T-cell (primary cell): ENCODE data around the gene PNPLA1. TPM values are rescaled to one million over a fixed set of nuclear protein-coding genes. Genes with fewer than 3 reads are reported as not detected.

Experiments
- ATAC-seq, 4 experiments: fragments of 200-7000 bp in 3 of 4; fragments of 150-1000 bp in 1 of 4; cut with Tn5 transposase; replicated peaks in 1 of 4; 1 replicate in 3 of 4; 2 replicates in 1 of 4; pipeline ENCODE4 v1.10.0; 2021; ENCODE audit warnings: moderate library complexity in 3 of 4, mild to moderate bottlenecking in 2 of 4, moderate number of reproducible peaks in 1 of 4
- CTCF ChIA-PET, 2 donors: fragments of 300-600 bp; sonication (Branson Sonifier 250); formaldehyde crosslinking; loops; one replicate each; lab custom pipeline; 2022; ENCODE audit warnings: antibody characterized with exemption in 2 of 2; lab: Charles Lee
- POLR2A ChIA-PET, 2 donors: fragments of 300-600 bp; sonication (Branson Sonifier 250); formaldehyde crosslinking; loops; one replicate each; lab custom pipeline; 2022; ENCODE audit warnings: antibody characterized with exemption in 2 of 2; lab: Charles Lee
- DNase-seq, 35 experiments: peaks; one replicate each; pipeline versions ENCODE4 v3.0.0 to v3.0.0-alpha.2; 2013 to 2023
- H3K27ac ChIP-seq: one replicate; pipeline ENCODE4 v1.5.1; 2013; ENCODE audit warnings: low read length
- H3K27me3 ChIP-seq, 2 experiments: replicated peaks in 1 of 2; 1 replicate in 1 of 2; 2 replicates in 1 of 2; pipeline versions ENCODE4 v1.6.1 to v1.7.0; 2013; ENCODE audit warnings: low read length in 1 of 2, mixed read lengths in 1 of 2; ENCODE audit not compliant: control insufficient read depth in 2 of 2, insufficient read depth in 2 of 2; ENCODE audit errors: extremely low read depth in 1 of 2
- H3K36me3 ChIP-seq, 2 donors: 1 replicate in 1 of 2; 2 replicates in 1 of 2; pipeline versions ENCODE4 v1.6.1 to v1.7.0; 2013; ENCODE audit warnings: low read length in 1 of 2; ENCODE audit not compliant: control insufficient read depth in 2 of 2, insufficient read depth in 1 of 2; ENCODE audit errors: extremely low read depth in 1 of 2
- H3K4me1 ChIP-seq, 2 experiments: 1 replicate in 1 of 2; 2 replicates in 1 of 2; pipeline versions ENCODE4 v1.6.1 to v1.7.0; 2013; ENCODE audit warnings: low read length in 2 of 2, mixed read lengths in 1 of 2; ENCODE audit not compliant: insufficient read depth in 2 of 2, control insufficient read depth in 1 of 2; ENCODE audit errors: extremely low read depth in 1 of 2
- H3K4me3 ChIP-seq, 2 donors: 1 replicate in 1 of 2; 2 replicates in 1 of 2; pipeline versions ENCODE4 v1.5.1 to v1.7.0; 2013; ENCODE audit warnings: mild to moderate bottlenecking in 2 of 2, low read length in 1 of 2, moderate library complexity in 1 of 2; ENCODE audit not compliant: control insufficient read depth in 1 of 2; ENCODE audit errors: extremely low read depth in 1 of 2
- H3K9me3 ChIP-seq: 2 replicates; pipeline ENCODE4 v1.7.0; 2013
- H3K27ac Mint-ChIP-seq, 2 donors: one replicate each; pipeline ENCODE4 v1.8.0; 2020 to 2021; ENCODE audit warnings: mild to moderate bottlenecking in 2 of 2, mixed read lengths in 2 of 2
- H3K27me3 Mint-ChIP-seq, 2 donors: one replicate each; pipeline ENCODE4 v1.8.0; 2021 to 2022; ENCODE audit warnings: mixed read lengths in 2 of 2
- H3K36me3 Mint-ChIP-seq: one replicate; pipeline ENCODE4 v1.8.0; 2021; ENCODE audit warnings: mixed read lengths
- H3K4me1 Mint-ChIP-seq, 3 donors: one replicate each; pipeline ENCODE4 v1.8.0; 2020 to 2022; ENCODE audit warnings: mixed read lengths in 3 of 3, mild to moderate bottlenecking in 1 of 3
- H3K4me3 Mint-ChIP-seq, 3 donors: one replicate each; pipeline ENCODE4 v1.8.0; 2020 to 2022; ENCODE audit warnings: mild to moderate bottlenecking in 3 of 3, mixed read lengths in 3 of 3, moderate library complexity in 3 of 3
- H3K9me3 Mint-ChIP-seq, 3 donors: one replicate each; pipeline ENCODE4 v1.8.0; 2020 to 2022; ENCODE audit warnings: mixed read lengths in 3 of 3
- WGBS: methylation state at CpG from one replicate; pipeline ENCODE4 v1.1.5; 2013; ENCODE audit warnings: missing lambda C conversion rate; ENCODE audit not compliant: insufficient coverage; 5-methylcytosine and 5-hydroxymethylcytosine counted together
- total RNA-seq, 35 experiments: library from RNA in 6 of 35; stranded (reverse) in 6 of 35; fragments of 120-200 nt in 1 of 35; gene quantifications; one replicate each; pipeline versions ENCODE4 v1.2.1 to v1.2.4 and lab custom pipeline; 2013 to 2026

The PNPLA1 gene
- total RNA-seq, 5 donors from 2014 or later (not counting 1 experiment from before 2014, with no cell fraction given): 0.20 to 0.22 TPM; not detected in 3

DNA sequence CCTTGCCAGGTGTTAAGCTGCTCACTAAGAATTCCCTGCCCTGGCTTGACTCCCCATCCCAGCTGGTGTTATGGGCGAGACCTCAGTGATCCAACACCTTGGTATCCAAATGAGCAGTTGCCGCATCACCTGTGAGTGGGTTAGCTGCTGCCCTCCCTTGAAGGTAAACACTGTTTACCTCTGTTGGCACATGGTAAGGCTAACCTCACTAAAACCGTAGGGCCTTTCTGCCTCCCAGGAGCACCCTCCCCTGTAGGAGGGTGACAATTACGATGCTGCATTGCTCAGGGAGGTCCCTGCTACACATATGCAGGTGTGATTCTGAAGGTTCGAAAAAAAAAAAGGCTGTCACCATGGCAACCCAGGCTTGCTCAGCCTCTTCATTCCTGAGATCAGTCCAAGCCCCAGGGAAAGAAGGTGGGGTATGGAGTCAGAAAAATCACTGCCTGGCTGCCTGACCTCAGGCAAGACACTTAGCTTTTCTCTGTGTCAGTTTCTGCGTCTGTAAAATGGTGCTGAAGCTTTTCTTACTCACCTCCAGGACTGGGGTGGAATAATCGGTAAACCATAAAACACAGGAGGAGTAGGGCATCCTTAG, 19.5 kb downstream of the PNPLA1 start:
- DNase-seq (no peak), ATAC-seq (no peak)
- no peaks in the 10 kb centered on the region for H3K36me3 ChIP-seq
- no peaks in the 10 kb centered on the region for H3K36me3 Mint-ChIP-seq
- H3K9me3 ChIP-seq: no peaks in the 10 kb centered on the region
- H3K4me3 Mint-ChIP-seq: no peak overlapping the region
- H3K9me3 Mint-ChIP-seq: no peaks in the 10 kb centered on the region
- no peak overlapping the region for H3K27ac Mint-ChIP-seq
- ChIA-PET CTCF (interaction anchor here in 1 of 2 donors (1.0 to 1.1 kb wide), 2 partner anchors 9 to 13 kb away, joined by 3 read pairs; no protein-coding TSS in a partner anchor), POLR2A (interaction anchor here in 1 of 2 donors (0.6 kb wide), 1 partner anchor 25 kb away, joined by 5 read pairs; no protein-coding TSS in a partner anchor)
- no peak overlapping the region for H3K27ac ChIP-seq
- H3K4me1 Mint-ChIP-seq: peaks cover 11 to 14% (median 12%) of the 10 kb centered on the region in 3 donors
- H3K27me3 Mint-ChIP-seq: peaks cover 15 to 21% of the 10 kb centered on the region in 2 donors
- WGBS: 83% methylated on average over 3 of the region's 7 CpGs
- H3K4me1 ChIP-seq: peaks cover 8 to 12% of the 10 kb centered on the region in 2 experiments
- H3K4me3 ChIP-seq: no peak overlapping the region
- peaks cover 8 to 26% of the 10 kb centered on the region in 2 experiments for H3K27me3 ChIP-seq

DNA sequence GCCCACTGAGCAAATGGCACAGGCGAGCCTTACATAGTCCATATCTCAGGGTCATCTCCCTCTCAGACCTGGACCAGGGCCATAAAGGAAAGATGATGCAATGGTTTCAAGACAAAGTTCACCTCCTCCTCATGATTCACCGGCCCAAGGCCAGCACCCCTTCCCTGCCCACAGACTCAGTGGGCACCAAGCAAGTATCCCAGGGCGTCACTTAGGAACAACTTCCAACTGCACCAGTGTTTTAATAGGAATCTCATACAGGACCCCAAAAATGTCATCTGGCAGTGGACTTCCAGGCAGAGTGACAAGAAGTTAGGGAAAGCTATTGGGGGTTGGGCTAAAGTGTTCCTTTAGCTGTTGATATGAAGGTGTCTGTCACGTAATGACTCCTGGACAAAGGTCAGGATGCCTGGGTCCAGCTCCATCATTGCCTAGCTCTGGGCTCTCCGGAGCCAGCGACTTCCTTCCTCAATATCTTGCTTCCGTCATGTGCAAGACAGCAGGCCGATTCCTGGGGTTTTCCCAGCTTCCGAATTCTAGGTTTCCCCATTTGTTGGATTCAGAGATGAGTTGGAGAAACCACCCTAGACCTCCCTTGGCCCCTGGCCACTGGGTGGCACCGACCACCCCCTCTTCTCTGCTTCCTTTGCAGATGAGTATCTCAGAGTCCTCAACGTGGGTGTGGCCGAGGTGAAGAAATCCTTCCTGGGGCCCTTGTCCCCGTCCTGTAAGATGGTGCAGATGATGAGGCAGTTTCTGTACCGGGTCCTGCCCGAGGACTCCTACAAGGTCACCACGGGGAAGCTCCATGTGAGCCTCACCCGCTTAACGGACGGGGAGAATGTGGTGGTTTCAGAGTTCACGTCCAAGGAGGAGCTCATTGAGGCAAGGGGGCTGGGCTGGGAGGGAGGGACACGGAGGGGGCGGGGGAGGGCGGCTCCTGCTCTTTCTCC, 21.1 kb downstream of the PNPLA1 start:
- peaks cover 2 to 8% of the 10 kb centered on the region in 2 donors for H3K27me3 Mint-ChIP-seq
- Histone ChIP-seq H3K27ac (no peak overlapping the region), H3K27me3 (peaks cover 2 to 23% of the 10 kb centered on the region in 2 experiments), H3K9me3 (no peaks in the 10 kb centered on the region), H3K4me3 (no peak overlapping the region), H3K4me1 (peaks cover 8 to 12% of the 10 kb centered on the region in 2 experiments), H3K36me3 (no peaks in the 10 kb centered on the region)
- H3K36me3 Mint-ChIP-seq: no peaks in the 10 kb centered on the region
- H3K9me3 Mint-ChIP-seq: no peaks in the 10 kb centered on the region
- peak in 5 of 35 experiments; percentile 3 to 41 (median 6) for DNase-seq
- peaks cover 8 to 11% (median 9%) of the 10 kb centered on the region in 3 donors for H3K4me1 Mint-ChIP-seq
- ATAC-seq: no peak
- CTCF ChIA-PET: interaction anchor here in 1 of 2 donors (0.6 kb wide), 1 partner anchor 170 kb away, joined by 3 read pairs; no protein-coding TSS in a partner anchor
- no peak overlapping the region for H3K27ac Mint-ChIP-seq
- POLR2A ChIA-PET: no interaction called here
- no peak overlapping the region for H3K4me3 Mint-ChIP-seq
- WGBS: 72% methylated on average over 11 of the region's 23 CpGs

DNA sequence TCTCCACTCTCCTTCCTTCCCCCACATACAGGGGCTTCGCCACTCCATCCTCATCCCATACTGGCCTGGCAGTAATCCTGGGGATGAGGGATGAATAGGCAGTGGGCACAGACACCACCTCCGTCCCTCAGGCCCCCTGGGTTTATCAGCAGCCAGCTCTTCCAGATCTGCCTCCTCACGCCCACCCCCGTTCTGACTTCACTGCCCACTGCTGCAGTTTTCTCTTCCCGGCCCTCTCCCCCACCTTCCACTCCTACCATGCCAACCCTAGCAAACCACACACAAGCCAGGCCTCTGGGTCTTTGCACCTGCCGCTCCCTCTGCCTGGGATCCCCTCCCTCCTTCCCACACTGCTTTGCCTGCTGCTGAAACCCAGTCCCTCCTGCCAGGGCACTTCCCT, 22.3 kb downstream of the PNPLA1 start:
- H3K9me3 ChIP-seq: no peaks in the 10 kb centered on the region
- Mint-ChIP-seq H3K27ac (no peak overlapping the region), H3K4me1 (peaks cover 7% of the 10 kb centered on the region in 3 donors), H3K36me3 (no peaks in the 10 kb centered on the region), H3K4me3 (no peak overlapping the region), H3K9me3 (no peaks in the 10 kb centered on the region), H3K27me3 (peaks cover 0 to 3% of the 10 kb centered on the region in 2 donors)
- DNase-seq: no peak
- H3K36me3 ChIP-seq: no peaks in the 10 kb centered on the region
- H3K27ac ChIP-seq: no peak overlapping the region
- ChIA-PET CTCF (no interaction called here), POLR2A (no interaction called here)
- peaks cover 0 to 19% of the 10 kb centered on the region in 2 experiments for H3K27me3 ChIP-seq
- ATAC-seq: no peak
- 62% methylated on average over 4 of the region's 6 CpGs for WGBS
- H3K4me3 ChIP-seq: no peak overlapping the region
- peaks cover 5 to 8% of the 10 kb centered on the region in 2 experiments for H3K4me1 ChIP-seq

DNA sequence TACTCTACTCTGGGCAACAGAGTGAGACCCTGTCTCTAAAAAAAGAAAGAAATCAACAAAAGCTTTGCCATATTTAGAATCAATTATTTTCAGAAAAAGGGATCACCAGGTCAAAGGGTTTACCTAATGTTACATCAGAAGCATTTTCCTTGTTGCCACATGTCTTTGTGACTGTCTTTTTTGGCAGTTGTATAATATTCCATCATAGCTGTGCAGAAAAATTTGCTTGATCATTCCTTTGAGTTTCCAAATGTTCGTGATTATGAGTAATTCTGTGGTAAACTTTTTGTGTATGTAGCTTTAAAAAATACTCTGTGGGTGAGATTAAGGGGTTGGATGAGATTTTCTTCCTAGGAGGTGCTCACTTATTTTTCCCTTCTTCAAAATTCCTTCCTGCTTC, 26.4 kb downstream of the PNPLA1 start:
- Mint-ChIP-seq H3K4me1 (no peaks in the 10 kb centered on the region), H3K27ac (no peak overlapping the region), H3K36me3 (no peaks in the 10 kb centered on the region), H3K4me3 (no peak overlapping the region), H3K27me3 (peaks cover 3 to 12% of the 10 kb centered on the region in 2 donors), H3K9me3 (no peaks in the 10 kb centered on the region)
- H3K27ac ChIP-seq: no peak overlapping the region
- no CpG with 5 or more reads among the region's 1 CpG for WGBS
- CTCF ChIA-PET: interaction anchor here in 1 of 2 donors (1.0 kb wide), 1 partner anchor 10 kb away, joined by 3 read pairs; no protein-coding TSS in a partner anchor
- peaks cover 0 to 10% of the 10 kb centered on the region in 2 experiments for H3K27me3 ChIP-seq
- no peaks in the 10 kb centered on the region for H3K4me1 ChIP-seq
- no peaks in the 10 kb centered on the region for H3K36me3 ChIP-seq
- H3K9me3 ChIP-seq: no peaks in the 10 kb centered on the region
- POLR2A ChIA-PET: no interaction called here
- ATAC-seq: no peak
- no peak overlapping the region for H3K4me3 ChIP-seq
- no peak for DNase-seq

DNA sequence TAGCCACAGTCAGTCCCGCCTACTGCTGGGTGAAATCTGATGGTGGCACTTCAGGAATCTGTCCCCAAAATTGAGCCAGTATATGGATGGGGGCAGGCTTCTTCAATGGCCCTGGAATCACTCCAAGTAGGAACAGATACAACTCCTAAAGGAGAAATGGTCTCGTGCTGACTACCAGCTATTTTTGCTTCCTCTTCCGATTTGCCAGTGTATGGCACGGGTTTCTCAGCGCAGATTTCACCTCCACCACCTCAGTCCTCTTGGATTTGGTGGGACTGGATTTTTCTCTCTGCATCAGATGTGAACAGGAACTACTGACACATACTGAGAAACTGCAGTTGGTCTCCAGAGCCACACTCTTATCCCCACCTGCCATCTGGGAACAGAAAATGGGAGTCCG, 27.2 kb downstream of the PNPLA1 start:
- no peak overlapping the region for H3K4me3 ChIP-seq
- Mint-ChIP-seq H3K4me1 (peaks cover 0 to under 1% (median 0%) of the 10 kb centered on the region in 3 donors), H3K4me3 (no peak overlapping the region), H3K9me3 (no peaks in the 10 kb centered on the region), H3K36me3 (no peaks in the 10 kb centered on the region), H3K27me3 (peaks cover 3 to 16% of the 10 kb centered on the region in 2 donors), H3K27ac (no peak overlapping the region)
- DNase-seq (no peak), ATAC-seq (no peak)
- ChIA-PET CTCF (interaction anchor here in 1 of 2 donors (1.0 to 1.4 kb wide), 2 partner anchors 11 to 13 kb away, joined by 3 read pairs; no protein-coding TSS in a partner anchor), POLR2A (interaction anchor here in 1 of 2 donors (0.6 kb wide), 1 partner anchor 1523 kb away, joined by 5 read pairs; the partner anchor contains the start of gene ZFAND3)
- no CpG with 5 or more reads among the region's 6 CpGs for WGBS
- no peak overlapping the region for H3K27ac ChIP-seq
- no peaks in the 10 kb centered on the region for H3K9me3 ChIP-seq
- H3K4me1 ChIP-seq: no peaks in the 10 kb centered on the region
- H3K27me3 ChIP-seq: peaks cover 0 to 14% of the 10 kb centered on the region in 2 experiments
- H3K36me3 ChIP-seq: no peaks in the 10 kb centered on the region

DNA sequence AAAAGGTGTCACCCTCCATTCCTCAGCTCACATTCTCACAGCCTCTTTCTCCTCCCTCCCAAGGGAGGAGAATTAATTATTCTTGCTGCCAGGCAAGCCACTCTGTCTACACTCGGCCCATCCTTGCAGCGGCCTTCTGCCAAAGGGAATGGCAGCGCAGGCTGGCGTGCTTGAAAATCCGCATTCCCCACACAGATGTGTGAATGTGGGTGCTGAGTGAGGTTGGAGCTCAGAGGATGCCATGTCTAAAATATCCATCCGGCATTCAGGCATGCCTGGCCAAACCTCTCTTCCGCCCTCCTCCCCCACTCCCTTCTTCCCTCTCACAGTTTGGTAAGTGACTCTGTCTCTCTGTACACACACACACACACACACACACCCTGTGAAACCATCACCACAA, 27.7 kb downstream of the PNPLA1 start:
- Histone ChIP-seq H3K27ac (no peak overlapping the region), H3K36me3 (no peaks in the 10 kb centered on the region), H3K9me3 (no peaks in the 10 kb centered on the region), H3K4me1 (peaks cover 0 to 4% of the 10 kb centered on the region in 2 experiments), H3K4me3 (no peak overlapping the region), H3K27me3 (peaks cover 0 to 17% of the 10 kb centered on the region in 2 experiments)
- no peak for DNase-seq
- Mint-ChIP-seq H3K27ac (no peak overlapping the region), H3K27me3 (peaks cover 6 to 20% of the 10 kb centered on the region in 2 donors), H3K4me3 (no peak overlapping the region), H3K36me3 (no peaks in the 10 kb centered on the region), H3K4me1 (peaks cover under 1 to 4% (median 2%) of the 10 kb centered on the region in 3 donors), H3K9me3 (no peaks in the 10 kb centered on the region)
- ChIA-PET POLR2A (no interaction called here), CTCF (interaction anchor here in 1 of 2 donors (1.4 kb wide), 1 partner anchor 12 kb away, joined by 3 read pairs; no protein-coding TSS in a partner anchor)
- 100% methylated on average over 1 of the region's 7 CpGs for WGBS
- no peak for ATAC-seq
